PFSK-1 (cell line): ENCODE measurements around the gene MRPL41.

Experiments
- FOXP2 ChIP-seq: optimal IDR thresholded peaks from 2 replicates; pipeline ENCODE3; 2011; ENCODE audit warnings: borderline replicate concordance, control low read depth, inconsistent platforms; ENCODE audit not compliant: insufficient read depth; ENCODE audit errors: extremely low read length, extremely low read depth
- POLR2AphosphoS5 ChIP-seq: IDR thresholded peaks from 2 replicates; pipeline ENCODE4 v1.6.1; 2012; ENCODE audit warnings: low read depth, mild to moderate bottlenecking, control low read depth, low read length, moderate library complexity
- SIN3A ChIP-seq: IDR thresholded peaks from 2 replicates; pipeline ENCODE4 v1.6.1; 2012; ENCODE audit warnings: mild to moderate bottlenecking, low read length, moderate library complexity, borderline replicate concordance; ENCODE audit not compliant: insufficient read depth
- TAF1 ChIP-seq: IDR thresholded peaks from 2 replicates; pipeline ENCODE4 v1.6.1; 2012; ENCODE audit warnings: low read length, control low read depth, borderline replicate concordance; ENCODE audit not compliant: insufficient read depth
- TF ChIP-seq, protein P1 (sequence below), 2 experiments: IDR thresholded peaks; 2 replicates each; pipeline versions ENCODE4 v1.6.1 to v1.8.0; 2011 to 2012; ENCODE audit warnings: low read depth in 2 of 2, low read length in 2 of 2, control low read depth in 1 of 2, inconsistent platforms in 1 of 2, mild to moderate bottlenecking in 1 of 2, moderate library complexity in 1 of 2; ENCODE audit not compliant: insufficient read depth in 1 of 2

Gene MRPL41

DNA sequence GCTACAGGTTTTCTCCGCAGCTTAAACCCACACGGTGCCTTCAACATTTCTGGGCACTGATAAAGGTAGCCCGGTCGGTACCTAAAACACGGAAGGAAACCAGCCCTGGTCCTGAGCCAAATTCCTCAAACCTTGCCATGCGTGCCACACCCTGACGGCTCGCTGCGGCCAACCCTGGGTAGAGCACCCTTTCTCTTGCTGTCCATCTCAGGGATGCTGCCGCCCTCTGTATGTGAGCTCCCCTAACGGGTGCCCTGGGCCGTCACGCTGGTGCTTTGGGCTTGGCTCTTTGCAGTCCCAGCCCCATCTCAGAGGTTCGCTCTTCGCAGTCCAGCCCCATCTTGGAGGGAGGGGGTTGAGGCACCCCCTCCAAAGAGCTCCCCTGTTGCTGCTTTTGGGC, 45.4 kb upstream of the MRPL41 start:
- TF ChIP-seq TAF1: no peak
- TF ChIP-seq FOXP2: no peak
- TF ChIP-seq, protein P1, sequence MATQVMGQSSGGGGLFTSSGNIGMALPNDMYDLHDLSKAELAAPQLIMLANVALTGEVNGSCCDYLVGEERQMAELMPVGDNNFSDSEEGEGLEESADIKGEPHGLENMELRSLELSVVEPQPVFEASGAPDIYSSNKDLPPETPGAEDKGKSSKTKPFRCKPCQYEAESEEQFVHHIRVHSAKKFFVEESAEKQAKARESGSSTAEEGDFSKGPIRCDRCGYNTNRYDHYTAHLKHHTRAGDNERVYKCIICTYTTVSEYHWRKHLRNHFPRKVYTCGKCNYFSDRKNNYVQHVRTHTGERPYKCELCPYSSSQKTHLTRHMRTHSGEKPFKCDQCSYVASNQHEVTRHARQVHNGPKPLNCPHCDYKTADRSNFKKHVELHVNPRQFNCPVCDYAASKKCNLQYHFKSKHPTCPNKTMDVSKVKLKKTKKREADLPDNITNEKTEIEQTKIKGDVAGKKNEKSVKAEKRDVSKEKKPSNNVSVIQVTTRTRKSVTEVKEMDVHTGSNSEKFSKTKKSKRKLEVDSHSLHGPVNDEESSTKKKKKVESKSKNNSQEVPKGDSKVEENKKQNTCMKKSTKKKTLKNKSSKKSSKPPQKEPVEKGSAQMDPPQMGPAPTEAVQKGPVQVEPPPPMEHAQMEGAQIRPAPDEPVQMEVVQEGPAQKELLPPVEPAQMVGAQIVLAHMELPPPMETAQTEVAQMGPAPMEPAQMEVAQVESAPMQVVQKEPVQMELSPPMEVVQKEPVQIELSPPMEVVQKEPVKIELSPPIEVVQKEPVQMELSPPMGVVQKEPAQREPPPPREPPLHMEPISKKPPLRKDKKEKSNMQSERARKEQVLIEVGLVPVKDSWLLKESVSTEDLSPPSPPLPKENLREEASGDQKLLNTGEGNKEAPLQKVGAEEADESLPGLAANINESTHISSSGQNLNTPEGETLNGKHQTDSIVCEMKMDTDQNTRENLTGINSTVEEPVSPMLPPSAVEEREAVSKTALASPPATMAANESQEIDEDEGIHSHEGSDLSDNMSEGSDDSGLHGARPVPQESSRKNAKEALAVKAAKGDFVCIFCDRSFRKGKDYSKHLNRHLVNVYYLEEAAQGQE (IDR thresholded peaks at IDR 0.05; ENCODE audit: insufficient read depth in 1 of 2, low read depth in 2 of 2, low read length in 2 of 2): no peak
- TF ChIP-seq POLR2AphosphoS5: no peak
- TF ChIP-seq SIN3A: no peak

DNA sequence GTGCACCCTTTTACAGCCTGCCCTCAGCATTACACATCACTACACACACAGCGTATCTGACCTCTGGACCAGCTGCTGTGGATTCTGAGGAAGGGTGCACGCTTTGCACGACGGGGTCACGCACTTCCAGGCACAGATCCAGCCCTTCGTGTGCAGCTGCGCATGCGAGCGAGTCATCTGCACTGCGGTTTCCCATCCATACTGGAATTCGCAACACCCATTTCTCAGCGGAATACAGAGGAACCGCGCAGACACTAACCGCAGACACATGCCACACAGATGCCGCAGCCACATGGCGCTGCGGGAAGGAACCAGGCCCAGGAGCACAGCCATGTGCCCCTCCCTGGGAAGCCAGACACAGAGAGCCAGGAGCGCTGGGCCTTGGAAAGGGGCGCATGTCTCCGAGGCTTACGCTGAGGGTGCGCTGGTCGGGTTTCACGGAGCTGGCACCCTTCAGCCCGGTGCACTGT, 44.9 kb upstream of the MRPL41 start:
- TF ChIP-seq POLR2AphosphoS5 (no peak), SIN3A (no peak)

DNA sequence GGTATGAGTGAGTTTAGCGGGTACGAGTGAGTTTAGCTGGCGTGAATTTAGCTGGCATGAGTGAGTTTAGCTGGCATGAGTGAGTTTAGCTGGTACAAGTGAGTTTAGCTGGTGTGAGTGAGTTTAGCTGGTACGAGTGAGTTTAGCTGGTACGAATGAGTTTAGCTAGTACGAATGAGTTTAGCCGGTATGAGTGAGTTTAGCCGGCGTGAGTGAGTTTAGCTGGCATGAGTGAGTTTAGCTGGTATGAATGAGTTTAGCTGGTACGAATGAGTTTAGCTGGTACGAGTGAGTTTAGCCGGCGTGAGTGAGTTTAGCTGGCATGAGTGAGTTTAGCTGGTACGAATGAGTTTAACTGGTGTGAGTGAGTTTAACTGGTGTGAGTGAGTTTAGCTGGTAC, 42.5 kb upstream of the MRPL41 start:
- TF ChIP-seq, protein P1 (IDR thresholded peaks at IDR 0.05; ENCODE audit: insufficient read depth in 1 of 2, low read depth in 2 of 2, low read length in 2 of 2): no peak
- TF ChIP-seq TAF1: no peak
- TF ChIP-seq FOXP2: no peak
- no peak for TF ChIP-seq SIN3A
- TF ChIP-seq POLR2AphosphoS5: no peak

DNA sequence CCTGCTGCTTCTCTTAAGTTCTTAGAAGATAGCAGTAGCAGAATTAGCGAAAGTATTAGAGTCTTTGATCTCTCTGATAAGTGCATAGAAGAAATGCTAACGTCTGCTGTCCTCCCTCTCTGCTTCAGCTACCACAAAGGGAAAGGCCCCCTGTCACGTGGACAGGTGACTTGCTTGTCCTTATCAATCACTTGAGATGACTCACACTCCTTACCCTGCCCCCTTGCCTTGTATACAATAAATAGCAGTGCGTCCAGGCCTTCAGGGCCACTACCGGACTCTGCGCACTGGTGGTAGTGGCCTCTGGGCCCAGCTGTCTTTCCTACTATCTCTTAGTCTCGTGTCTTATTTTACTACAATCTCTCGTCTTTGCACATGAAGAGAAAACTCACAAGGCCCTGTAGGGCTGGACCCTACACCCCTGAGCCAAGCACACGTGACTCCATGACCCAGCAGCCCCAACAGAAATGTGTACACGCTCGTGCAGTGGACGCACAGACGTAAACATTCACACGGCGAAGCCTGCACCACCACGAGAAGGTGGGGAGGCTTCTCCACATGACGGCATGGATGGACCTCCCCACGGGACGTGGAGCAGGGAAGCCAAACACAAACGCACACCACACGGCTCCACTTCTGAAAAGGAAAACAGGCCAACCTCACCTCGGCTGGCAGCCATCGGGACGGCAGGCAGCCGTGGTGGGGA, 39.8 kb upstream of the MRPL41 start:
- no peak for TF ChIP-seq TAF1
- TF ChIP-seq POLR2AphosphoS5: no peak
- no peak for TF ChIP-seq SIN3A
- no peak for TF ChIP-seq FOXP2
- TF ChIP-seq, protein P1 (IDR thresholded peaks at IDR 0.05; ENCODE audit: insufficient read depth in 1 of 2, low read depth in 2 of 2, low read length in 2 of 2): no peak

DNA sequence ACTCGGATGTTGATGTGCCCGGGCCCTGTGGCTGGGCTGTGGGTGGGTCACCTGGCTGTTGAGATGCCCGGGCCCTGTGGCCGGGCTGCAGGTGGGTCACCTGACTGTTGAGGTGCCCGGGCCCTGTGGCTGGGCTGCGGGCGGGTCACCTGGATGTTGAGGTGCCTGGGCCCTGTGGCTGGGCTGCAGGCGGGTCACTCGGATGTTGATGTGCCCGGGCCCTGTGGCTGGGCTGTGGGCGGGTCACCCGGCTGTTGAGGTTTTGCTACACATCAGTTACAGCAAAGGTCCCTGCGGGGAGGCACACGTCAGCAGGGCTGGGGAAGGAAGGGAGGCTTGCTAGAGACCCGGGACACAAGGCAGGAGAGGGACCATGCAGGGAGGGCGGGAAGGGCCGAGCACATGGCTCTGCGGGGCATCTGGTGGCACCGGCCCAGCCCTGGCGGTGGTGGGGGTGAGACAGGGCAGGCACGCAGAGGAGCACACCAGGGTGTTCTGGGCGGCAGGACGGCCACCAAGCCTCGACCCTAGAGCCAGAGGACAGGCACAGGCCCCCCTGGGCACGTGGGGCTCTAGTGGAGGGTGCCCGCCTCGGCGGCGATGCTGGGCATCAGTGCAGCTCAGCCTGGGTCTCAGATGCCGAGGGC, 36.9 kb upstream of the MRPL41 start:
- no peak for TF ChIP-seq TAF1
- TF ChIP-seq POLR2AphosphoS5: no peak
- TF ChIP-seq SIN3A: no peak

DNA sequence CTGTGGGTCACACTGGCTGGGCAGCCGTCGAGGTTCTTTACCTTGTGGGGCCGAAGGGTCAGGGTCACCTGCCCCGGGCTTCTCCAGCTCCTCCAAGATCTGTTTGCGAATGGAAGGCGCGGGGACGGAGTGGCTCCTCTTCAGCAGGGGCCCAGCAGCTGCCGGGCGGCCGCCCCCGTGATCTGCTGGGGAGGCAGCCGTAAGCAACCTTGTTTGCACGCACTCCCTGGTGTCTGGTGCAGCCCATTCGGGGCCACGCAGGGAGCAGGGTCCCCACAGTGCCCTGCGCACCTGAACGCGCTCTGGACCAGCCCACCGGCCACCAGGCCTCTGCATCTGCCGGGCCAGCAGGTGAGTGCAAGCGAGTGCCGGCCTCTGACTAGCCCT, 36.3 kb upstream of the MRPL41 start:
- no peak for TF ChIP-seq TAF1
- no peak for TF ChIP-seq SIN3A
- TF ChIP-seq, protein P1 (IDR thresholded peaks at IDR 0.05; ENCODE audit: insufficient read depth in 1 of 2, low read depth in 2 of 2, low read length in 2 of 2): no peak
- no peak for TF ChIP-seq FOXP2
- no peak for TF ChIP-seq POLR2AphosphoS5
